ENCODE results near the gene NPIPB9.
"Not testable (repeated sequence)": the region's sequence is repeated elsewhere in the genome, so short reads cannot be mapped to it uniquely, and the experiment has no call there.

DNA sequence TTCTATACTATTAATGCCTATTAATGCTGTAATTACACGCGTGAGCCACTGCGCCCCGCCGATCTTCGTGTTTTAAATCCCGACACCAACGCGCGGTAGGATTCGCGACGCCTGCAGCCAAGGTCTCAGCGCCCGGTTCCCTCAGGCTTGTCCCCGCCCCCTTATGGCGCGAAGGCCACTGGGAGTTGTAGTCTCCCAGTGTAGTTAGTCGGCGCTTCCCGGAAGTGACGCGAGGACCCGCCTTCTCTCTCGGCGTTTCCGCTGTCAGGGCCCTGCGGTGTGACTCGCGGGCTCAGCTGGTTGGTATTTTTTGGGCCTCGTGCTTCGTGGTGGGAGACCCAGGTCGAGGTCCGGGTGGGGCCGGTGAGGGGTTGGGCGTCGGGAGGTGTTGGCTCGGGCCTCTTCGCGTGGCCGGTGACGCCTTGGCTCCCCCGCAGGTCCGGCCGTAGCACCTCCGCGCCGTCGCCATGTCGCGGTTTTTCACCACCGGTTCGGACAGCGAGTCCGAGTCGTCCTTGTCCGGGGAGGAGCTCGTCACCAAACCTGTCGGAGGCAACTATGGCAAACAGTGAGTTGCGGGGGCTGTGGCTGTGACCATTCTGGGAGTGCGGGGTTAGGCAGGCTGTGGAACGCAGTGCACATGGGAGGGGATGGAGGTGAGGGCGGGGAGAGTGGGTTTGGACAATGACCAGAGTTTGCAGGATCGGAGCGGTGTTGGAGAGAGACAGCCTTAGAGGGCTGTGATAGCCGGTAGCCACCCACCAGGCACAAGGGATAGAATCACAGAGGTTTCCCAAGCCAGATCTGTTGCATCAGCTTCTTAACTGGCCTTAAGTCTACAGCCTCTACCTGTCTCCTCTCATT, 40.1 kb upstream of the NPIPB9 start, which contains the start of gene EIF3C:
- TF ChIP-seq, protein P1, sequence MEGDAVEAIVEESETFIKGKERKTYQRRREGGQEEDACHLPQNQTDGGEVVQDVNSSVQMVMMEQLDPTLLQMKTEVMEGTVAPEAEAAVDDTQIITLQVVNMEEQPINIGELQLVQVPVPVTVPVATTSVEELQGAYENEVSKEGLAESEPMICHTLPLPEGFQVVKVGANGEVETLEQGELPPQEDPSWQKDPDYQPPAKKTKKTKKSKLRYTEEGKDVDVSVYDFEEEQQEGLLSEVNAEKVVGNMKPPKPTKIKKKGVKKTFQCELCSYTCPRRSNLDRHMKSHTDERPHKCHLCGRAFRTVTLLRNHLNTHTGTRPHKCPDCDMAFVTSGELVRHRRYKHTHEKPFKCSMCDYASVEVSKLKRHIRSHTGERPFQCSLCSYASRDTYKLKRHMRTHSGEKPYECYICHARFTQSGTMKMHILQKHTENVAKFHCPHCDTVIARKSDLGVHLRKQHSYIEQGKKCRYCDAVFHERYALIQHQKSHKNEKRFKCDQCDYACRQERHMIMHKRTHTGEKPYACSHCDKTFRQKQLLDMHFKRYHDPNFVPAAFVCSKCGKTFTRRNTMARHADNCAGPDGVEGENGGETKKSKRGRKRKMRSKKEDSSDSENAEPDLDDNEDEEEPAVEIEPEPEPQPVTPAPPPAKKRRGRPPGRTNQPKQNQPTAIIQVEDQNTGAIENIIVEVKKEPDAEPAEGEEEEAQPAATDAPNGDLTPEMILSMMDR (conservative IDR thresholded peaks at IDR 0.05 in 1 of 2, IDR thresholded peaks at IDR 0.05 in 1 of 2; ENCODE audit: extremely low read depth in 1 of 2, insufficient read depth in 1 of 2, low read depth in 1 of 2, low read length in 2 of 2), result not testable (repeated sequence)
- TF ChIP-seq EZH2 (IDR thresholded peaks at IDR 0.05; ENCODE audit: borderline replicate concordance, low read length), result not testable (repeated sequence)

All from mammary epithelial cell (primary cell).